ENCODE data around the gene HAL.

GRCh38 chr12:95994476-95994875 lies 1.7 kb downstream of the HAL start:
- TF ChIP-seq POLR2A (IDR thresholded peaks at IDR 0.05; ENCODE audit: low read length), result no peak
- TF ChIP-seq GATA1 (IDR thresholded peaks at IDR 0.05; ENCODE audit: low read depth, low read length), result no peak

Data from erythroblast (primary cell).